HG02981 (cell line): ENCODE data around the gene CCDC138.
A peak's percentile ranks its signal among the peaks of the same experiment; 100 is the strongest.
"Not testable (repeated sequence)": the region's sequence is repeated elsewhere in the genome, so short reads cannot be mapped to it uniquely, and the experiment has no call there.

ENCODE experiments used
- ATAC-seq: cut with Tn5 transposase; IDR thresholded peaks from one replicate; pipeline ENCODE4 v1.9.1; 2021; ENCODE audit warnings: mild to moderate bottlenecking, moderate library complexity; ENCODE audit not compliant: unreplicated experiment

Gene CCDC138

GRCh38 chr2:108786354-108787215 is at the start of gene CCDC138:
Gene CCDC138, plus strand, starts transcription at chr2:108786771. Its CDS starts 52 bp downstream, at chr2:108786823.
- peak; percentile 94 for ATAC-seq

DNA sequence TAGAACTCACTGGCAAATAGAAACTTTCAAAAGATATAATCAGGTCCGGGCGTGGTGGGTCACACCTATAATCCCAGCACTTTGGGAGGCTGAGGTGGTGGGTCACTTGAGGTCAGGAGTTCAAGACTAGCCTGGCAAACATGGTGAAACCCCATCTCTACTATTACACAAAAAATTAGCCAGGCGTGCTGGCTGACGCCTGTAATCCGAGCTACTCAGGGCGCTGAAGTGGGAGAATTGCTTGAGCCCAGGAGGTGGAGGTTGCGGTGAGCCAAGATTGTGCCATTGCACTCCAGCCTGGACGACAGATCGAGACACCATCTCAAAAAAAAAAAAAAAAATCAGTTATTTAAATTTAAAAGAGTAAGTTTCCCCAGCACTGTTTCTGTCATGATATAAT is 28.6 kb upstream of the CCDC138 start:
- ATAC-seq = not testable (repeated sequence)

GRCh38 chr2:108762618-108763017 is 24.0 kb upstream of the CCDC138 start:
- ATAC-seq = not testable (repeated sequence)

- not testable (repeated sequence) for ATAC-seq
Observed at GRCh38 chr2:108766671-108767070, 19.9 kb upstream of the CCDC138 start.

DNA sequence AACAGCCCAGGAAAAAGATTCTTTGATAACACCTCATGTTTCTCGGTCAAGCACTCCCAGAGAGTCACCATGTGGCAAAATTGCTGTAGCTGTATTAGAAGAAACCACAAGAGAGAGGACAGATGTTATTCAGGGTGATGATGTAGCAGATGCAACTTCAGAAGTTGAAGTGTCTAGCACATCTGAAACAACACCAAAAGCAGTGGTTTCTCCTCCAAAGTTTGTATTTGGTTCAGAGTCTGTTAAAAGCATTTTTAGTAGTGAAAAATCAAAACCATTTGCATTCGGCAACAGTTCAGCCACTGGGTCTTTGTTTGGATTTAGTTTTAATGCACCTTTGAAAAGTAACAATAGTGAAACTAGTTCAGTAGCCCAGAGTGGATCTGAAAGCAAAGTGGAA is 18.7 kb upstream of the CCDC138 start:
- ATAC-seq = not testable (repeated sequence)

GRCh38 chr2:108776475-108776874 is 10.1 kb upstream of the CCDC138 start:
- ATAC-seq = peak; percentile 51

- ATAC-seq = no peak
Observed at GRCh38 chr2:108778857-108779256, 7.7 kb upstream of the CCDC138 start.

DNA sequence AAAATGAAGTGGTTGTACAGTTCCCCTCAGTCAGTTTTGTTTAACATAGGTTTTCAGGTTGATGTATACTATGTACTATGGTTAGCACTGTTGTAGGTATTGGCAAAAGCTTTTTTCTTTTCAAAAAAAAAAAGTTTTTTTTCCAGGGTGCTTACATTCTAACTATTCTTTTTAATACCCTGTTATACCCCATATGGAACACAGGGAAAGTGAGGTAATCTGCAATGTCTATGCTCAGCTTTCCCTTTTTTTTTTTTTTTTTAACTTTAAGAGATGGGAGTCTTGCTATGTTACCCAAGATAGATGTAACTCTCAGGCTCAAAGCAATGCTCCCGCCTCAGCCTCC is 590 bp upstream of the CCDC138 start:
- ATAC-seq = no peak

DNA sequence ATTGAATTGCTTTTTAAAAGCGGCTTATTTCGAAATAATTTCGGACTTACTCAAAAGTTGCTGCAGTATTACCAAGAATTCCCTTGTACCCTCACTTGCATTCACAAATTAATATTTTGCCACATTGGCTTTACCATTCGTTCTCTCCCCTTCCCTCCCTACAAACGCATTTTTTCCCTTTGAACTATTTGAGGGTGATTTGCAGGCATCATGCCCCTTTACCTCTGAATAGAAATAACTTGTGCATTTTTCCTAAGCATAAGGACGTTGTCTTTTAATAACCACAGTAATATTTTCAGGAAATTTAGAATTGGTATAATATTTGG is 608 bp downstream of the CCDC138 start:
- ATAC-seq = no peak

DNA sequence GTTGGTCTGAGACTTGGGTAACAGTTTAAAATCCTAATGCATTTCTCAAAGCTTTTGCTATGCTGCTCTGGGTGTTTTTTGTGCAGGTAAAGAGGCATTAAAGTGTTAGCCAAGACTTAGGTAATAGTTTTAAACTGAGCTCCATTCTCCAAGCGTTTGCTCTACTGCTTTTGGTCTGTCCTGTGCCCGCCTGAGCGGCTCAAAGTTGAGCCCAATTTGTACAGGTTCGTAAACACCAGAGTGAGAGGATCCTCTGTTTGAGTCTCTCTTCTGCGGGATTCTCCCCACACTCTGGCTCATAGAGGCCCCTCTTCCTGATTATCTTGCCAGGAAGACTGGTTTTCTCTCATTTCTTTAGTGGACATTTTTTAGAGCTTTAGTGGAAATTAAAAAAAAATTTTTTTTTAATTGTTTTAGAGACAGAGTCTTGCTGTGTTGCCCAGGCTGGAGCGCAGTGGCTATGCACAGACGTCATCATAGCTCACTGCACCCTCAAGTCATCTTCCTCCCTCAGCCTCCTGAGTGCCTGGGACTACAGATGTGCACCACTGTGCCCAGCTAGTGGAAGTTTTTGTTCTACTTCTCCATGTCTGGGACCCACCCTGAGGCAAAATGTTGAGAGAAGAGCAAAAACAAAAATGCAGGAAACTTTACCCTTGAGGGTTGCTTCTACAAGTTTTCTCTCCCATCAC is 16.6 kb downstream of the CCDC138 start:
- no peak for ATAC-seq

GRCh38 chr2:108805032-108805431 is 18.5 kb downstream of the CCDC138 start:
- no peak for ATAC-seq

DNA sequence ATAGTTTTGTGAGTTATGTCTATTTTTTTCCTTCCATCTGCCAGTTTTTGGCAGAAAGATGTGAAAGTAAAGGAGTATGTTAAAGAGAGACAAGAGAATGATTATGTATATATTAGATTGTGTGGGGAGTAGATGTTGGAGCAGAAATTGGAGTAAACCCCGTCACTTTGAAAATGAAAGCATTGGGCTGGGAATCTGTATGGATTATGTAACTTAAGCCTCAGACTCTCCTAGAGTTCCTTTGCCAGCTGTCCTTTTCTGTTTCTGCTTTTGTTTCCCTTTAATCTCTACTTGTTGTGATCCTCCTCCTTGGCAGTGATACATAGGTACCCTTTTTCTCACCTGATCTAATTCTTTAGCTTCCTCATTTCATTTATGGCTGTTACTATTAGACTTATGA is 19.2 kb downstream of the CCDC138 start:
- no peak for ATAC-seq

DNA sequence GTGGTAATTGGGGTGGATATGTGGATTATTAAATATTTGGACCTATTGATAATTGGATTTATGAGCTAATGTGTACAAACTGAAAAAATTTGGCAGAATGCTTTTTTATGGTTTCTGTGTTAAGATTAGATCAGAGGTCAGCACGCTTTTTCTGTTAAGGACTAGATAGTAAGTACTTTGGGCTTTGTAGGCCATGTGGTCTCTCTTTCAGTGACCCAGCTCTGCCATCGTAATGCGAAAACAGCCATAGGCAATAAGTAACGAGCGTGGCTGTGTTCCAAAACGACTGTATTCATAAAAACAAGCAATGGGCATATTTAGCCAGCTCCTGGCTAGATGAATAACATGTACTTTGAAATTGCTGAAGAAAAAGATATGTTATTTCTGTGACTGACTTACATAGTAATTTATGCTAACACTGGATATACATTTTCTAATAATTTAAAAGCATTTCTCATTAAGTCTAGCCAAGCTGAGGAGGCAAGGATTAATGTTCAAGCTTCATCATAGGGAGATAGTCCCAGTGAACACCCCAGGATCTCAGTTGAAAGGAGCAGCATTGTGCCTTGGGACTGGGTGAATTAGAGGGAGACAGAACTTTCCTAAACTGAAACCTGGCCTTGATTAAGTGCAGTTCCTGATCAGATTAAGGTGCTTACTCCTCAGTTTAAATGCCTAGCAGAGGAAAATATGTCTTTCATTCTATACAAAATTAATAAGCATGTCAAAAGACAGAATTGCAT is 20.0 kb downstream of the CCDC138 start:
- ATAC-seq = no peak

GRCh38 chr2:108809936-108810335 is 23.4 kb downstream of the CCDC138 start:
- ATAC-seq = no peak

DNA sequence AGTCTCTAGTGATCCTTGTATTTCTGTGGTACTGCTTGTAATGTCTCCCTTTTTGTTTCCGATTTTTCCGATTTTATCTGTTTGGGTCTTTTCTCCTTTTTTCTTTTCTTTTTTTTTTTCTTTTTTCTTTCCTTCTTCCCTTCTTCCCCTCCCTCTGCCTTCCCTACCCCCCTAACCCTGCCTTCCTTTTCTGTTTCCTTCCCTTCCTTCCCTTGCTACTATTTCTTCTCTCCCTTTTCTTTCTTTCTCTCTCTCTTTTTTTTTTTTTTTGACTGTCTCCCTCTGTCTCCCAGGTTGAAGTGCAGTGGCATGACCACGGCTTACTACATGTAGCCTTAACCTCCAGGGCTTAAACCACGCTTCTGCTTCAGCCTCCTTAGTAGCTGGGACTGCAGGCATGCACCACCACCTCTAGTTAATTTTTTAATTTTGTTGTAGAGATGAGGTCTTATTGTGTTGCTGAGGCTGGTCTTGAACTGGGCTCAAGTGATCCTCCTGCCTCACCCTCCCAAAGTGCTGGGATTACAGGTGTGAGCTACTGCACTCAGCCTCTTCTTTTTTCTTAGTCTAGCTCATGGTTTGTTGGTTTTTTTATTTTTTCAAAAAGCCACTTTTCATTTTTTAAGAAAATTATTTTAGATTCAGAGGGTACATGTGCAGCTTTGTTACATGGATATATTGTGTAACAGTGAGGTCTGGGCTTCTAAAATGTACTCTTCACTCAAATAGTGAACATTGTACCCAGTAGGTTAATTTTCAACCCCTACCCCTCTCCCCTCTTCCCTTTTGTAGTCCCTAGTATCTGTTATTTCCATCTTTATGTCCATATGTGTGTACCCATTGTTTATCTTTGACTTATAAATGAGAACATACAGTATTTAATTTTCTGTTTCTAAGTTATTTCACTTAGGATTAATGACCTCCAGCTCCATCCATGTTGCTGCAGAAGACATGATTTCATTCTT is 24.7 kb downstream of the CCDC138 start:
- ATAC-seq = no peak

DNA sequence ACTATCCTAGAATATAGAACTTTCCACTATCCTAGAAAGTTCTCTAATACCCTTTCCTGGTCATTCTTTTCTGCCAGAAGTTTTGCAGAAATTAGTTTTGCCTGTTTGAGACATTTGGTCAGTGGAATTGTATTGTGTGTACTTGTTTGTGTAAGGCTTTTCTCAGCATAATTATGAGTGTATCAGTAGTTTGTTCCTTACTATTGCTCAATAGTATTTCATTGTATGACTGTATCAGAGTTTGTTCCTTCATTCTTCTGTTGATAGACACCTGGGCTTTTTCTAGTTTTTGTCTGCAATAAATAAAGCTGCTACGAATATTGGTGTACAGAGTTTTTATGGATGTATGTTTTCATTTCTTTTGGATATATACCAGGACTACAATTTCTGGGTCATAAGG is 27.2 kb downstream of the CCDC138 start:
- no peak for ATAC-seq

- ATAC-seq = no peak
Observed at GRCh38 chr2:108820482-108820881, 33.9 kb downstream of the CCDC138 start.

- no peak for ATAC-seq
Observed at GRCh38 chr2:108823286-108823685, 36.7 kb downstream of the CCDC138 start.

DNA sequence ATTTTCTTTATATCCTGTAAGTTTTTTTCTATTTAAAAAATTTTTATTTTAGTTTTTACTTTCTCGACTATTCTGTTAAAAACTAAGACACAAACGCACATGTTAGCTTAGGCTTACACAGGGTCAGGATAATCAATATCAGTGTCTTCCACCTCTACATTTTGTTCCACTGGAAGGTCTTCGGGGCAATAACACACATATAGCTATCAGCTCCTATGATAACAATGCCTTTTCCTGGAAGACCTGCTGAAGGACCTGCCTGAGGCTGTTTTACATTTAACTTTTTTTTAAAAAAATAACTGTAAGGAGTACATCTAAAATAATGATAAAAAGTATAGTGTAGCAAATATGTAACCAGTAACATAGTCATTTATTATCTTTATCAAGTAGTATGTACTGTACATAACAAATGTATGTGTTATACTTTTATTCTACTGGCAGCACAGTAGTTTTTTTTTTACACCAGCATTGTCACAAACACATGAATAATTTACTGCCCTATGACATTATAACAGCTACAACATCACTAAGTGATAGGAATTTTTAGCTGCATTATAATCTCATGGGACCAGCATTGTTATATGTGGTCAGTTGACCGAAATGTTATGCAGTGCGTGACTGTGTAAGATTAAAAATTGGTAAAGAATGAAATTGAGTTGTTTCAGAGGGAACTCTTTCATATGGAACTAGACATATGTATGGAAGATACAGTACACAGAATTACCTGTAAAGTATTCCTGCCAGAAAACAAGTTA is 37.9 kb downstream of the CCDC138 start:
- ATAC-seq = no peak

DNA sequence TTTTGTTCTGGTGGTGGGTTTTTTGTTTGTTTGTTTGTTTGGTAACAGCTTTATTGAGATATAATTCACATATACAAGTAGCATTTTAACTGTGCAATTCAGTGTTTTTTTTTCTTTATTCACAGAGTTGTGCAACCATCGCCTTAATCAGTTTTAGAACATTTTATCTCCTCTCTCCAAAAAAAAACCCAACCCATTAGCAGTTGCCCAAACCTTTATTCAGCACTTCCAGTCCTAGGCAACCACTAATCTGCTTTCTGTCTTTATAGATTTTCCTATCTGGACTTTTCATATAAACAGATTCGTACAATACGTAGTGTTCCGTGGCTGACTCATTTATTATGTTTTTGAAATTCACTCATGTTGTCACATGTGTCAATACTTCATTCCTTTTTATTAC is 38.7 kb downstream of the CCDC138 start:
- no peak for ATAC-seq
